Activated CD8-positive, alpha-beta memory T cell treated with anti-CD3 and anti-CD28 coated beads for 36 hours (primary cell): ENCODE data around the gene PNLIPRP1. TPM values are rescaled to one million over a fixed set of nuclear protein-coding genes. Genes with fewer than 3 reads are reported as not detected.

Experiments used
- CTCF ChIA-PET: fragments of 350-600 bp; sonication (Branson Sonifier 250); formaldehyde crosslinking; loops from one replicate; lab custom pipeline; 2021; ENCODE audit warnings: antibody characterized with exemption; lab: Charles Lee
- POLR2A ChIA-PET: fragments of 350-600 bp; sonication (Branson Sonifier 250); formaldehyde crosslinking; loops from one replicate; lab custom pipeline; 2021; ENCODE audit warnings: antibody characterized with exemption; lab: Charles Lee
- total RNA-seq, 2 experiments: library from RNA; stranded (reverse); gene quantifications; one replicate each; pipeline ENCODE4 v1.2.3, GENCODE V29; 2021

The PNLIPRP1 gene
- total RNA-seq, 2 experiments from 2014 or later: not detected

DNA sequence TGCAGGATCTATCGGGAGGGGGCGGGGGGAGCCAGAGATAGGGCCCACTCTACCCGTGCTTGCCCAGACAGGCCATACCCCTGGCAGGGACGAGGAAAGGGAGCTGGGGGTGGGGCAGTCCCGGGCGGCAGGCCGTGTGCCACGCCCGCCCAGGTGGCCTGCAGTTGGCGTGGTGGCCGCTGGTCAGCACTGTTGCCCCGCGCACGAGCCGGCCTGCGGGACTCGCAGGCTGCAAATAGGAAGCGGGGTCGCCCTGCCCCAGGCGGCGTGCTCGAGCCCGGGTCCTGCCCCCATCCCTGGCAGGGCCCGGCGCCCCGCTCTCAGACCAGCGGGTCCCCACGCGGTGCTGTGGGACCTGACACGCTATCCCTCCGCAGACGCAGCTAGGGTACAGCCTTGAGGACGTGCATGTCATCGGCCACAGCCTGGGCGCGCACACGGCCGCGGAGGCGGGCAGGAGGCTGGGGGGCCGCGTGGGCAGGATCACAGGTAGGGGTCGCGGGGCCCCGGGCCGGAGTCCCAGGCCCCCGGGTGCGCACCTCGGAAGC is 36.7 kb downstream of the PNLIPRP1 start:
- CTCF ChIA-PET: no interaction called here
- POLR2A ChIA-PET: no interaction called here

DNA sequence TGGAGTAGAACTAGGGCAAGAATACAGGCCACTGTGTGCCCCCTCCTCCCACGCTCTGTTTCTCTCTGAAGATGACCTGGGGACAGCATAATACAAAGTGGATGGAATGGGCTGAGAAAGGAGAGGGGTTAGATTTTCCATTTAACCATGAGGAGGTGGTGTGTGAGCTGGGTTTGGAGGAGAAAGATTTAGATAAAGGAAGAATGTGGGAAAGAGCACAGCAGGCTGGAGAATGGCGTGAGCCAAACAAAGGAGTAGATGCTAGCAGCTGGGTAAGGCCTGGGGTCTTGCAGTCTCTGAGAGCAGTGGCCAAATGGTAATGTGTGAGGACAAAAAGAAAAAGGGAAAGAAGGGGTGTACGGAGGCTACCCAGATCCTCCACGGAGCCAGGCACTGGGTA is 38.6 kb downstream of the PNLIPRP1 start:
- POLR2A ChIA-PET: no interaction called here
- CTCF ChIA-PET: no interaction called here

DNA sequence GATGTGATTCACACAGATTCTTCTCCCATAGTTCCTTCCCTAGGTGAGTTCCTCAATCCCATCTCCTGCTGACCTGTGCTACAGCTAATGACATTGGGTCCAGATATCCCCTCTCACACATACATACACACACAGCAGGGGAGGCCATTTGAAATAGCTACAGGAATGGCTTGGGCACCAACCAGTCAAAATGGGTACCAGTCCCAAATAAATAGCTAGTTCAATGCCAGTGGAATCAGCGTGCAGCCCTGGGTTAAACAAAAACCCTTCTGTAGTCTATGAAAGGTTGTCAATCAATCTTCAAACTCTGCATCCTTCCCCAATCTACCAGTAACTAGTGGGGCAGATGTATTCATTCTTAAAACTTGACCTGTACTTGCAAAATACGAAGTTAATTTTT is 39.3 kb downstream of the PNLIPRP1 start:
- POLR2A ChIA-PET: no interaction called here
- CTCF ChIA-PET: no interaction called here

DNA sequence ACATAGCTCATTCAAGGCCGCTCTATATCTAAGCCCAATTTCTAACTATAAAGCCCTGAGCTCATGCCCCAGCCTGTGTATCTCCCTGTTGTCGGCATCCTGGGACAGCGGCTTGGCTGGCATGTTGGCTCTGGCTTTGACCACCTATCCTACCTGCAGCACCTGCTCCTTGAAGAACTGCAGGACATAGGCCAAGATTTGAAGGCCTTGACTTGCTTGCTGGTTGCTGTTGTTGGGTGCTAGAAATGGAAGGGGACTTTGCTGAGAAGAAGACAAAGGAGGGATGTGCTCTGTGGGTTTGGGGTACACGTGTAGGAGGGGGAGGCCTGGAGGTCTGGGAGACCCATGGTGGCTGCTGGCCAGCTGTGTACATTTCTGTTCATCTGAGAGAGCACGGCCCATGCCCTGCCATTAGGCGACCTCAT is 41.1 kb downstream of the PNLIPRP1 start:
- ChIA-PET CTCF (no interaction called here), POLR2A (no interaction called here)

DNA sequence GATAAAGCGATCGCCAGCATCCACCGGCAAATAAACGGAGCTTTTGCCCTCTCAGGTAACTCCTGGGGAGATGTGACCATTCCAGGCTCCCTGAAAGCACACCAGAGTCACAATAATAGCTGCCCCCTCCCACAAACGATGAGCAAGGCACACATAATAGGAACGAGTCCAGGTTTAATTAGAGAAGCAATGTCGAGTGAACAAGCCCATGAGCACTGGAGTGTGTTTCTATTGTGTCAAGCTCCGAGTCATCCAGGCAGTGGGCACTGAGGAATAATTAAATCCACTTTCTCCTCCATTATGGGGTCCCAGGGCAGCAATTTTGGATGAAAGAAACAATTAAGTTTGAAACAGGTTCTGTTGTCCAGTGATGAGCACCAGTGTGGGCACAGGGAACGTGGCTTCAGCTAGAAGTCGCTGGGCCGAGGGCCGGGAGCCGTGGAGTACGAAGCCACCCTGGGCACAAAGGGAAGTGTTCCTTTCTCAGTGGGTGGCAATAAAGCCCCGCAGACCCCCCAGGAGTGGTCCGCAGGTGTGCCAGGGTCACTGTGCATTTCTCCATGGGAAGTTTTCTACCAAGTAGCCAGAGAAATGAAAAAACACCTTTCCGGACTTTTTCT is 41.9 kb downstream of the PNLIPRP1 start:
- CTCF ChIA-PET: no interaction called here
- POLR2A ChIA-PET: no interaction called here

GRCh38 chr10:116633216-116633600 is 42.4 kb downstream of the PNLIPRP1 start:
- ChIA-PET POLR2A (no interaction called here), CTCF (no interaction called here)

GRCh38 chr10:116634126-116634975 is 43.6 kb downstream of the PNLIPRP1 start:
- ChIA-PET CTCF (no interaction called here), POLR2A (no interaction called here)

- ChIA-PET POLR2A (no interaction called here), CTCF (no interaction called here)
Observed at GRCh38 chr10:116636385-116636784, 45.6 kb downstream of the PNLIPRP1 start.

DNA sequence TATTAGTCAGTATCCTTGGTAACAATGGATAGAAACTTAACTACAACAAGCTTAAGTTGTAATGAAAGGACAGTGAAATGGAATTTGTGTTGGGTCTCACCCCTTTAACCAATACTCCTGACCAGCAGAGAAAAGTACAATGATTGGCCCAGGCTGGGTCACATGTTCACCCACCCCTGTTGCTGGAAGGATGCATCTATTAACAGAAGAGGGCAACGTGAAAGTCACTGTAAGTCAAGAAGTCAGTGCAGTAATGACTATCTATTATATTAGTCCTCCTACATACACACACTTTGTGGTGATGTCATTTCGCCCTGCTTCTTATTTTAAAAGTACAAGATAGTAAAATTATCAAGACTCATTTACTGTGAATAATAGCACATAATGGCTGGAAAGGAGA is 46.2 kb downstream of the PNLIPRP1 start:
- POLR2A ChIA-PET: no interaction called here
- CTCF ChIA-PET: no interaction called here

DNA sequence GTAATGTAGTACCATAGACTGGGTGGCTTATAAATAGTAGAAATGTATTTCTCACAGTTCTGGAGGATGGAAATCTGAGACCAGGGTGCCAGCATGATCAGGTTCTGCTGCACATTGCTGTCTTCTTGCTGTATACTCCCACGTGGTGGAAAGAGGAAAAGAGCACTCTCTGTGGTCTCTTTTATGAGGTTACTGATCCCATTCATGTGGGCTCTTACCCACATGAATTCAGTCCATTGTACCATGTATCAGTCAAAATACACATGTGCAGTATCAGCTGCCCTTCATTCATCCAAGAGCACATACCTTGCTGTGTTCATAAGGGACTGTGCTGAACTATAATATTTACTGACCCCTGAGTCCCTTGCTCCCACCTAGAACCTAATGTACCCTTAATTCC is 47.1 kb downstream of the PNLIPRP1 start:
- ChIA-PET CTCF (no interaction called here), POLR2A (interaction anchor here (0.6 kb wide), 1 partner anchor 233 kb away, joined by 3 read pairs; no protein-coding TSS in a partner anchor)

DNA sequence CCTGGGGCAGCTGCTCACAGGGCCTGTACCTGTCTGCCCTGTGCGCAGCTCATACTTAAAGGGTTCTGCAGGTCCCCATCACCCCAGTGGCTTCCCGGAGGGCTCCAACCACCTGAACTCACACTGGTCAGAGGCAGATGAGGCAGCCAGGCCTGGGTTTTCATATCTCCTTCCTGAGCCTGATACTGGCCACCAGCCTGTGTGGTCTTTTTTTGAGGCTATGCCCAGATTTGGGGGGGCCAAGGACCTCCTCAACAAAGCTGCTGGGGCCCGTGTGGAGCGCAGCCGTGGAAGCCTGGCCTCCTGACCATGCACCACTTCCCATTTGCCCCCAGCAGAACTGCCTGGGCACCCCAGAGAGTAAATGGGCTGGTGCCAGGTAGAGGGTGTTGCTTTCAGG is 55.7 kb downstream of the PNLIPRP1 start:
- ChIA-PET CTCF (no interaction called here), POLR2A (no interaction called here)

- CTCF ChIA-PET: no interaction called here
- POLR2A ChIA-PET: no interaction called here
Observed at GRCh38 chr10:116648903-116649302, 58.1 kb downstream of the PNLIPRP1 start.

DNA sequence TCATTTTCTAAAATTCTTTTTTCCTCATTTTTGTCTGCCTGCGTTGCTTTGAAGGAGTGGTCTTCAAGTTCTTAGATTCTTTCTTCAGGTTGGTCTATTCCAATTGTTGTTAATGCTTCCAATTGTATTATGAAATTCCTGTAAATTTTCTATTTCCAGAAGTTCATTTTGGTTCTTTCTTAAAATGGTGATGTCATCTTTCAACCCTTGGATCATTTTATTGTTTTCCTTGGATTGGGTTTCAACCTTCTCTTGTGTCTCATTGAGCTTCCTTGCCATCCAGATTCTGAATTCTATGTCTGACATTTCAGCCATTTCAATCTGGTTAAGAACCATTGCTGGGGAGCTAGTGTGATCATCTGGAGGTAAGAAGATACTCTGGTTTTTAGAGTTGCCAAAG is 63.1 kb downstream of the PNLIPRP1 start:
- ChIA-PET CTCF (no interaction called here), POLR2A (no interaction called here)

- CTCF ChIA-PET: no interaction called here
Observed at GRCh38 chr10:116654816-116655215, 64.1 kb downstream of the PNLIPRP1 start.

DNA sequence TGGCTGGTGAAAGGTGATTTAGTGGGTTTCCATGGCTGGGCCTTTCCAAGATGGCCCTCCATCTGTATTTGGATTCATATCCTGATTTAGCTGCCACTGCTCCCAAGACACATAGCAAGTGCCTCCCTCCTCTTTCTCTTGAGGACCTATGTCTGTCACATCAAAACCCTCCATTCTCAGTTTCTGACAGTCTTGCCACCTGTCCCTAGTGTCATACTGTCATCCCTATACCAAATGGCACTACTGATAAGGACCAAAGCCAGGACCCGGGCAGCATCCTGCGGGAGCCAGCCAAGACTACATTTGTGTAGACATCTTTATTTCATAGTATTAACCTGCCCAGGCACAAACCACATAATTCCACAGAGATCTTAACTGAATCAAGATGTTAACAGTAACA is 64.8 kb downstream of the PNLIPRP1 start:
- POLR2A ChIA-PET: no interaction called here

More at GRCh38 chr10:116654816-116655215, 64.1 kb downstream of the PNLIPRP1 start:
- POLR2A ChIA-PET: no interaction called here

GRCh38 chr10:116656044-116656443 is 65.3 kb downstream of the PNLIPRP1 start:
- ChIA-PET POLR2A (no interaction called here), CTCF (no interaction called here)

More for the DNA sequence above, 64.8 kb downstream of the PNLIPRP1 start:
- CTCF ChIA-PET: no interaction called here

DNA sequence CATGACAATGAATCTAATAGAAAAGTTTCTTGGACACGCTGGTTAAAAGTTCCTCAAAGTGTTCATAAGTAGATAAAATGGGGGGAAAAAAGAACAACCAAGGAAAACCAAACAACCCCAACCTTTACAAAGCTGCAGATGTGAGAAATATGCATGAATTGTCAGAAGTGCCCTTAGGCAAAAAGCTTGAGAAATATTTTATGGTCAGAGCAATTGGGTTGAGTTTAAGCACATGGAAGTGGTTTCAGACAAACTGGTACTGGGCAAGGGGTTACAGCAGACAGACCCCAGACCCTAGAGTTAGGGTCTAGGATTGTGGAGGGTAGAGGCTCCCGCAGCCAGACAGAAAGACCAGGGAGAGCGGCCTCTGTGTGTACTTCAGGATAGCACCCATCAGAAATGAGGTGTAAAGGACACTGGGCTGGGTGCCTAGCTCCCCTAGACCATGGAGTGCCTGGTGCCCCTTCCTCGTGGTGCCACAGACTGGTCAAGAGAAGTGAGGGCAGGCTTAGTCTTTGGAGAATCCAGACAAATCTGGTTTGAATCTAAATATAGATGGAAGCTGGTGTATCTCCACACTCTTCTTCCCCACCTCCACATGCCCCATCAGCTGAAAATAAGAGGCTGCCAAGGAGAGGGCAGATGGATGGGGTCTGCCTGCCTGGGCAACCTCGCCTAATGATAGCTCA is 67.2 kb downstream of the PNLIPRP1 start:
- ChIA-PET CTCF (no interaction called here), POLR2A (no interaction called here)
